ACHN (cell line): Measurements from ENCODE around the gene PTPRH.

Source experiments
- DNase-seq: peaks from one replicate; pipeline ENCODE4 v3.0.0-alpha.2; 2015
- in situ Hi-C: cut with HindIII; loops from 2 replicates; pipeline ENCODE4 v1.10.0; 2017; ENCODE audit warnings: low sequenced_read_pairs, low pct_ligation_motif_present, low pct_unique_long_range_greater_than_20kb

The PTPRH gene

GRCh38 chr19:55199620-55200204 is 9.6 kb downstream of the PTPRH start:
- no peak for DNase-seq
- in situ Hi-C loops: no loop called here

- in situ Hi-C loops: no loop called here
- DNase-seq: no peak
These were observed 10.7 kb downstream of the PTPRH start for GRCh38 chr19:55198651-55199050.

- no peak for DNase-seq
- in situ Hi-C loops: no loop called here
These were observed 11.8 kb downstream of the PTPRH start for GRCh38 chr19:55197528-55197927.

GRCh38 chr19:55196803-55197202 is 12.5 kb downstream of the PTPRH start:
- DNase-seq: no peak
- in situ Hi-C loops: no loop called here

- DNase-seq: no peak
- in situ Hi-C loops: no loop called here
These were observed 15.8 kb downstream of the PTPRH start for GRCh38 chr19:55193481-55193880.

GRCh38 chr19:55189403-55189835 is 19.9 kb downstream of the PTPRH start:
- peak; percentile 66 for DNase-seq
- in situ Hi-C loops: no loop called here

- in situ Hi-C loops: no loop called here
- DNase-seq: no peak
These were observed 20.7 kb downstream of the PTPRH start for GRCh38 chr19:55188625-55189024.

- in situ Hi-C loops: no loop called here
- DNase-seq: no peak
These were observed 23.2 kb downstream of the PTPRH start for GRCh38 chr19:55186080-55186479.

GRCh38 chr19:55181740-55182139 is 27.6 kb downstream of the PTPRH start:
- in situ Hi-C loops: no loop called here
- DNase-seq: no peak

- in situ Hi-C loops: no loop called here
- peak; percentile 41 for DNase-seq
These were observed 29.5 kb downstream of the PTPRH start, which contains the start of gene SYT5 for GRCh38 chr19:55179606-55180484. SYT5 (minus strand) TSS chr19:55180289; CDS start chr19:55179041, 1,248 bp downstream.

- in situ Hi-C loops: no loop called here
These were observed 30.3 kb downstream of the PTPRH start for GRCh38 chr19:55178781-55179599.

GRCh38 chr19:55176076-55176475 is 33.2 kb downstream of the PTPRH start:
- no peak for DNase-seq
- in situ Hi-C loops: no loop called here

More at GRCh38 chr19:55178781-55179599, 30.3 kb downstream of the PTPRH start:
- peak; percentile 25 for DNase-seq

- no peak for DNase-seq
- in situ Hi-C loops: no loop called here
These were observed 34.0 kb downstream of the PTPRH start for GRCh38 chr19:55175117-55175867.

GRCh38 chr19:55174425-55175116 is 34.7 kb downstream of the PTPRH start:
- DNase-seq: no peak
- in situ Hi-C loops: no loop called here

- in situ Hi-C loops: no loop called here
- peak; percentile 80 for DNase-seq
These were observed 35.4 kb downstream of the PTPRH start for GRCh38 chr19:55173714-55174409.

- DNase-seq: no peak
- in situ Hi-C loops: no loop called here
These were observed 36.1 kb downstream of the PTPRH start for GRCh38 chr19:55173186-55173713.

GRCh38 chr19:55172741-55173140 is 36.6 kb downstream of the PTPRH start:
- in situ Hi-C loops: no loop called here
- peak; percentile 66 for DNase-seq
